Adrenal gland (tissue), 12 donors: ENCODE results near the gene SRSF2. TPM values are rescaled to one million over a fixed set of nuclear protein-coding genes. Genes with fewer than 3 reads are reported as not detected.
A peak's percentile ranks its signal among the peaks of the same experiment; 100 is the strongest.

Experiments used
- DNase-seq, 7 donors: peaks; one replicate each; pipeline ENCODE4 v3.0.0-alpha.2; 2019 to 2020
- H3K27ac ChIP-seq, 5 donors: fragments of 200-600 bp; sonication (generic) in 4 of 5; 1 replicate in 3 of 5; 2 replicates in 2 of 5; pipeline versions ENCODE4 v1.5.1 to v1.8.0; 2016 to 2020; ENCODE audit warnings: mild to moderate bottlenecking in 1 of 5
- H3K27me3 ChIP-seq: fragments of 200-600 bp; 2 replicates; pipeline ENCODE4 v1.8.0; 2021
- H3K36me3 ChIP-seq, 2 donors: fragments of 200-600 bp; replicated peaks in 1 of 2; 1 replicate in 1 of 2; 2 replicates in 1 of 2; pipeline versions ENCODE4 v1.5.1 to v1.8.0; 2018 to 2022
- H3K4me1 ChIP-seq, 2 donors: fragments of 200-600 bp; replicated peaks in 1 of 2; 1 replicate in 1 of 2; 2 replicates in 1 of 2; pipeline versions ENCODE4 v1.5.1 to v1.8.0; 2018 to 2021
- H3K4me3 ChIP-seq, 4 donors: fragments of 200-600 bp; sonication (generic) in 3 of 4; one replicate each; pipeline ENCODE4 v1.5.1; 2016 to 2018
- H3K9me3 ChIP-seq, 3 donors: fragments of 200-600 bp; sonication (generic) in 1 of 3; replicated peaks in 1 of 3; 1 replicate in 2 of 3; 2 replicates in 1 of 3; pipeline versions ENCODE4 v1.5.1 to v1.8.0; 2016 to 2021
- CTCF ChIP-seq, 6 experiments: fragments of 450-650 bp in 4 of 6; fragments of 200-600 bp in 2 of 6; sonication (generic) in 1 of 6; IDR thresholded peaks; 1 replicate in 5 of 6; 2 replicates in 1 of 6; pipeline versions ENCODE4 v1.5.1 to v1.8.0; 2016 to 2021; ENCODE audit warnings: antibody characterized with exemption in 6 of 6, mild to moderate bottlenecking in 2 of 6, moderate library complexity in 1 of 6
- POLR2A ChIP-seq, 2 donors: fragments of 450-650 bp; IDR thresholded peaks; one replicate each; pipeline ENCODE4 v1.6.1; 2017; ENCODE audit warnings: antibody characterized with exemption in 2 of 2, mild to moderate bottlenecking in 2 of 2, moderate library complexity in 1 of 2
- WGBS, 4 donors: extraction: QIAGEN DNeasy Blood & Tissue Kit in 2 of 4; methylation state at CpG; one replicate each; pipeline versions ENCODE4 v1.1.5 to v1.1.7; 2013 to 2017; 5-methylcytosine and 5-hydroxymethylcytosine counted together
- intact Hi-C, 2 donors: fragments of 100-400 bp; cut with DNase I; formaldehyde crosslinking; loops; one replicate each; pipeline versions ENCODE4 v1.14.1 to v1.15.0; 2022 to 2023
- polyA plus RNA-seq, 3 donors: library from polyadenylated mRNA; stranded (reverse); fragments of 200-250 nt in 2 of 3; fragments of 350-450 nt in 1 of 3; fragmentation: Illumina TruSeq in 1 of 3; extraction: RNeasy Lipid Tissue Mini Kit (QIAGEN cat#74804) in 1 of 3; gene quantifications; one replicate each; pipeline ENCODE4 v1.2.3, GENCODE V29; 2013 to 2014
- total RNA-seq, 9 donors: library from RNA; depleted of rRNA in 4 of 9; stranded (reverse); fragments of >200 nt in 4 of 9; fragments of 120-200 nt in 1 of 9; fragmentation: NEBNext Ultra II Directional in 1 of 9; extraction: Animal tissue kit (Norgen Biotek cat#: 25700) in 1 of 9; gene quantifications; one replicate each; pipeline versions ENCODE4 v1.1.0 to v1.2.4, GENCODE V29; 2013 to 2023
- donor health status: healthy with polysubstance abuse.
- donor health status: Bipolar disorder and iron deficiency.
- donor health status: DM: yes; HTN: yes; CAD: no.
- donor health status: DM: no; HTN: no; CAD: no.
- donor health status: DM: no; HTN: no; CAD: no.
- donor health status: DM: yes; HTN: yes; CAD: no.

The SRSF2 gene
- total and polyA plus RNA-seq, 12 donors: 103 to 269 (median 194) TPM

DNA sequence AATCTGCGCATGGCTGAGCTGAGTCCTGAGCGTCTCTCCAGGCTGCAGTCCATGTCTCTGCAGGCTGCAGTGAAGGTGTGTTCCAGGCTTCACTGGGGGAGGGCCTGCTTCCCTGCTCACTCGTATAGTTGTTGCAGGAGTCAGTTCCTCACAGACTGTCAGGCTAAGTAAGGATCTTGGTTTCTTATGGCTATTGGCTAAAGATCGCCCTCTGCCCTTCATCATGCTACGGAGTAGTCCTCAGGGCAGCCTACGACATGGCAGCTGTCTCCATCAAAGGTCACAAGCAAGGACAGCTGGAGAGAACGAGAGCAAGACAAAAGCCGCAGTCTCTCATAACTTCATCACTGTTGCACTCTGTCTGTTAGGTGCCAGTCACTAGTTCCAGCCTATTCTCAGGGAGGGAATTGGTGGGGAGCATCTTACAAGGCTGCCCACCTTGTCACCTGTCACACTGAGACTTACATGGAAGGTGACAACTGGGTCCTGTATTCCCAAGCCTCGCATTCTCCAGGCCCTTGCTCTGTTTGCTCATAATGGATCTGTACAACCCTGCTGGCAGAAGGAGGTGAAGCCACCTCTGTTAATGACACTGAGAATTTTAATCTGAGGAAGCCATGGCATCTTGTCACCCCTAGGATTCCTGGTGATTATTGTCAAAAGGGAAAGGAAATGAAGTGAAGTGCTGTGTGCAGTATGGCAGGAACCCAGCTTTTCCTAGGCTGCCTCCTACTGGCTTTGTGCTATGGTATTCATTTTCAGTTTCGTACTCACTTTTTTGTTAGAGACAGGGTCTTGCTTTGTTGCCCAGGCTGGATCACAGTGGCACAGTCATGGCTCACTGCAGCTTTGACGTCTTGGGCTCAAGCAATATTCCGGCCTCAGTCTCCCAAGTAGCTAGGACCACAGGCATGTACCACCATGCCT lies 44.2 kb upstream of the SRSF2 start:
- Histone ChIP-seq H3K27ac (no peak overlapping the region), H3K9me3 (no peaks in the 10 kb centered on the region), H3K36me3 (peaks cover 0 to 27% of the 10 kb centered on the region in 2 donors), H3K27me3 (no peaks in the 10 kb centered on the region), H3K4me3 (no peak overlapping the region), H3K4me1 (no peaks in the 10 kb centered on the region)
- DNase-seq: no peak
- intact Hi-C loops: no loop called here
- TF ChIP-seq CTCF (IDR thresholded peaks at IDR 0.05) (no peak), POLR2A (IDR thresholded peaks at IDR 0.05) (no peak)
- WGBS, 4 donors: 84 to 89% (median 87%) methylated on average over 12 of the region's 12 CpGs

DNA sequence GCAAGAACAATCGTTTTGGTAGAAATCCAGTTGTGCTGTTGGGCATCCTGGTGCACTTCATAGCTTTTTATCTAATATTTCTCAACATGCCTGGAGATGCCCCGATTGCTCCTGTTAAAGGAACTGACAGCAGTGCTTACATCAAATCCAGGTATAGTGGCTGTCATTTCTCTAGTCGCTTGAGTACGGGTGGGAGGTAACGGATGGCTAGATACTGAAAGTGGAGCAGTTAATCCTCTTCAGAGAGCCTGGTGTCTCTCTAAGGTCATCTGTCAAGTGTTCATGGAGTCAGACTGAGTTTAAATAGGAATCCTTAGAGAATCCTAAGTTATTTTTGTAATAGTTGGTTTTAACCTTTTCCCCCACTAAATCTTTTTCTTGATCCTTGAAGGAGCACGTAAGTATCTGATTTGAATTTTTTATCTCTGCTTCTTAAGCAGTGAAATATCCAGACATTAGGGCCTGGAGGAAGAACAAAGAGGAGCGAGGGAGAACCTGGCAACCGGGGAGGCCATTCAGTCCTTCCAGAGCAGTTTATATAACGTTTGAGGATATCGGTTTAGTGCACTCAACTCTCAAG lies 38.0 kb upstream of the SRSF2 start:
- H3K9me3 ChIP-seq: no peaks in the 10 kb centered on the region
- DNase-seq: no peak
- H3K4me3 ChIP-seq: no peak overlapping the region
- peaks cover 0 to 6% of the 10 kb centered on the region in 2 donors for H3K4me1 ChIP-seq
- WGBS, 4 donors: 90 to 93% (median 91%) methylated on average over 10 of the region's 10 CpGs
- TF ChIP-seq CTCF (IDR thresholded peaks at IDR 0.05): no peak
- no peak for TF ChIP-seq POLR2A (IDR thresholded peaks at IDR 0.05)
- H3K27ac ChIP-seq: no peak overlapping the region
- H3K27me3 ChIP-seq: no peaks in the 10 kb centered on the region
- intact Hi-C loops: no loop called here
- H3K36me3 ChIP-seq: peaks cover 0 to 52% of the 10 kb centered on the region in 2 donors

DNA sequence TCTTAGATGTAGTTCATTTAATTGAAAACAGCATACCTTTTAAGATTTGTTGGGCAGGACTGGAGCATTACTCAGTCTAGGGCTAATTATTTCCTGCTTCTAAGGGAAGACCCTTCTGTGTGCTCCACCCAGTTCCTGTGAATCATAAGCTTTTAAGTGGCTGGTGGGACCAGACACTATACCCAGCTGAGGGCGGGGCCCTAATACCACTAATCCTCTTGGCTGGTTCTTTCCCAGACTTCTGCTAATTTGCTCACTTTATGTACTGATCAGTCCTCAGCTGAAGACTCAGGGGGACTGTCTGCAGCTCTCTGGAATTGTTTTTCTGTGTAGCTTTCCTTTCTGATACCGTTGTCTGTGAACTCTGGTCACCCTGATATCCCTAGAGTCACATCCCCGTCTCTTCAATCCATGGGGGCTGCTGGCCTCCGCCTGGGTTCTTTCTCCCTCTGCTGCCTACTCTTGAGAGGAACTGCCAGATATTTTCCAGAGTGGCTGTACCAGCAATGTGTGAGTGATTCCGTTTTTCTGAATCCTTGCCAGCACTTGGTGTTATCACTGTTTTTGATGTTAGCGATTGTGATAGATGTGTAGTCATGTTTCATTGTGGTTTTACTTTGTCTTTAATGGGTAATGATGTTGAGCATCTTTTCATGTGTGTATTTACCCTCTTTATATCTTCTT lies 35.9 kb upstream of the SRSF2 start:
- Histone ChIP-seq H3K27ac (peak overlapping the region in 3 of 5 donors; percentile 29 to 45 (median 30)), H3K27me3 (no peaks in the 10 kb centered on the region)
- intact Hi-C loops: no loop called here

More for the DNA sequence above, 35.9 kb upstream of the SRSF2 start:
- Histone ChIP-seq H3K4me1 (peaks cover 0 to 6% of the 10 kb centered on the region in 2 donors), H3K9me3 (no peaks in the 10 kb centered on the region), H3K4me3 (no peak overlapping the region), H3K36me3 (peaks cover 0 to 53% of the 10 kb centered on the region in 2 donors)
- DNase-seq: peak in 6 of 7 donors; percentile 23 to 70 (median 52)
- 45 to 56% (median 48%) methylated on average over 6 of the region's 6 CpGs for WGBS, 4 donors
- TF ChIP-seq POLR2A (IDR thresholded peaks at IDR 0.05) (no peak), CTCF (IDR thresholded peaks at IDR 0.05) (no peak)
